ENCODE data around the gene EI24. TPM values are rescaled to one million over a fixed set of nuclear protein-coding genes. Genes with fewer than 3 reads are reported as not detected.
"Not testable (repeated sequence)": the region's sequence is repeated elsewhere in the genome, so short reads cannot be mapped to it uniquely, and the experiment has no call there.

The EI24 gene
- total RNA-seq, 1 experiment from 2014 or later, result 93.1 TPM

DNA sequence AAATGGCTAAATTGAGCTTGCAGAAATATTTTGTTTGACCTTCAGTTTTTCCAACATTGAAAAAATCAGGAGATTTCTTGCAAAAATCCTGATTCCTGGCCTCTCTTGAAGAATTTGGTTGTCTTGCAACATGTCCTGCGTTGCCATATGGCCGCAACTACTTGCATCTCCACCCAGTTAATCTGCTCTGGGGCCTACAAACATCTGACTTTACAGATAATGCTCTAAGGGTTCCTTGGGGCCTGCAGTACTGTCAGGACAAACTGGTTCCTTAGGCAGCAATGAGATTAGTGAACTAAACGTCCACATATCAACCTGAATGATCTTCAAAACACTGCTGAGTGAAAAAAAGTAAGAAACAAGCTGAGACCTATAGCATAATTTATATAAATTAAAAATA, 36.6 kb upstream of the EI24 start:
- POLR2A ChIA-PET, result no interaction called here
- no peak for DNase-seq (ENCODE audit: unreplicated experiment)
- Mint-ChIP-seq H3K36me3 (ENCODE audit: insufficient read depth, unreplicated experiment) (no peaks in the 10 kb centered on the region), H3K27ac (ENCODE audit: low read depth, unreplicated experiment) (no peak overlapping the region), H3K9me3 (ENCODE audit: unreplicated experiment) (no peaks in the 10 kb centered on the region), H3K27me3 (ENCODE audit: insufficient read depth, unreplicated experiment) (no peaks in the 10 kb centered on the region), H3K4me3 (ENCODE audit: unreplicated experiment) (no peak overlapping the region), H3K4me1 (ENCODE audit: insufficient read depth, unreplicated experiment) (peaks cover 4% of the 10 kb centered on the region)
- intact Hi-C loops (cut with micrococcal nuclease), result no loop called here
- TF ChIP-seq, protein P1, sequence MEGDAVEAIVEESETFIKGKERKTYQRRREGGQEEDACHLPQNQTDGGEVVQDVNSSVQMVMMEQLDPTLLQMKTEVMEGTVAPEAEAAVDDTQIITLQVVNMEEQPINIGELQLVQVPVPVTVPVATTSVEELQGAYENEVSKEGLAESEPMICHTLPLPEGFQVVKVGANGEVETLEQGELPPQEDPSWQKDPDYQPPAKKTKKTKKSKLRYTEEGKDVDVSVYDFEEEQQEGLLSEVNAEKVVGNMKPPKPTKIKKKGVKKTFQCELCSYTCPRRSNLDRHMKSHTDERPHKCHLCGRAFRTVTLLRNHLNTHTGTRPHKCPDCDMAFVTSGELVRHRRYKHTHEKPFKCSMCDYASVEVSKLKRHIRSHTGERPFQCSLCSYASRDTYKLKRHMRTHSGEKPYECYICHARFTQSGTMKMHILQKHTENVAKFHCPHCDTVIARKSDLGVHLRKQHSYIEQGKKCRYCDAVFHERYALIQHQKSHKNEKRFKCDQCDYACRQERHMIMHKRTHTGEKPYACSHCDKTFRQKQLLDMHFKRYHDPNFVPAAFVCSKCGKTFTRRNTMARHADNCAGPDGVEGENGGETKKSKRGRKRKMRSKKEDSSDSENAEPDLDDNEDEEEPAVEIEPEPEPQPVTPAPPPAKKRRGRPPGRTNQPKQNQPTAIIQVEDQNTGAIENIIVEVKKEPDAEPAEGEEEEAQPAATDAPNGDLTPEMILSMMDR (IDR thresholded peaks at IDR 0.05; ENCODE audit: unreplicated experiment), result no peak
- CTCF ChIA-PET, result interaction anchor here (0.6 kb wide), 1 partner anchor 34 kb away, joined by 5 read pairs; no protein-coding TSS in a partner anchor
- BruUV-seq (replicated peaks), result no TSS peak

DNA sequence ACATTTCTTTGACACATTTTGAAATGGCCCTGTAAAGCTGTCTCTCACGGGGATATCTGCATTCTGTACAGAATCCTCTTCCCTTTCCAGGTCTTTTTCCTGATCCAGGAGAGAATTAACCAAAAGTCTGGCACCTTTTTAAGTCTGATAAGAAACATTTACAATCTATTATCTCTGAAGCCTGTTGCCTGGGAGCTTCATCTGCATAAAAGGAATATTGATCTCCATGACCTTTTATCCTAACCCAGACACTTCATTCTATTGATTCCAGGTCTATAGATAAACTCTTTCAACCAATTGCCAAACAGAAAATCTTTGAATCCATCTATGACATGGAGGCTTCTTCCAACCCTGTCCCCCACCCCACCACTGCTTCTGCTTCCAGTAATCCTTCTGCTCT, 33.7 kb upstream of the EI24 start:
- Mint-ChIP-seq H3K9me3 (ENCODE audit: unreplicated experiment) (no peaks in the 10 kb centered on the region), H3K27me3 (ENCODE audit: insufficient read depth, unreplicated experiment) (no peaks in the 10 kb centered on the region), H3K4me1 (ENCODE audit: insufficient read depth, unreplicated experiment) (no peaks in the 10 kb centered on the region), H3K36me3 (ENCODE audit: insufficient read depth, unreplicated experiment) (no peaks in the 10 kb centered on the region), H3K4me3 (ENCODE audit: unreplicated experiment) (no peak overlapping the region), H3K27ac (ENCODE audit: low read depth, unreplicated experiment) (no peak overlapping the region)
- intact Hi-C loops (cut with micrococcal nuclease), result no loop called here
- ChIA-PET POLR2A (no interaction called here), CTCF (no interaction called here)
- no TSS peak for BruUV-seq (replicated peaks)
- no peak for DNase-seq (ENCODE audit: unreplicated experiment)
- TF ChIP-seq, protein P1 (IDR thresholded peaks at IDR 0.05; ENCODE audit: unreplicated experiment), result no peak

- BruUV-seq (replicated peaks); H3K27ac Mint-ChIP-seq (ENCODE audit: low read depth, unreplicated experiment); H3K27me3 Mint-ChIP-seq (ENCODE audit: insufficient read depth, unreplicated experiment); intact Hi-C loops (cut with micrococcal nuclease); DNase-seq (ENCODE audit: unreplicated experiment); POLR2A ChIA-PET; H3K4me3 Mint-ChIP-seq (ENCODE audit: unreplicated experiment); H3K9me3 Mint-ChIP-seq (ENCODE audit: unreplicated experiment); CTCF ChIA-PET; H3K36me3 Mint-ChIP-seq (ENCODE audit: insufficient read depth, unreplicated experiment); H3K4me1 Mint-ChIP-seq (ENCODE audit: insufficient read depth, unreplicated experiment): not testable (repeated sequence)
Measured at GRCh38 chr11:125536834-125537233, 32.4 kb upstream of the EI24 start.

DNA sequence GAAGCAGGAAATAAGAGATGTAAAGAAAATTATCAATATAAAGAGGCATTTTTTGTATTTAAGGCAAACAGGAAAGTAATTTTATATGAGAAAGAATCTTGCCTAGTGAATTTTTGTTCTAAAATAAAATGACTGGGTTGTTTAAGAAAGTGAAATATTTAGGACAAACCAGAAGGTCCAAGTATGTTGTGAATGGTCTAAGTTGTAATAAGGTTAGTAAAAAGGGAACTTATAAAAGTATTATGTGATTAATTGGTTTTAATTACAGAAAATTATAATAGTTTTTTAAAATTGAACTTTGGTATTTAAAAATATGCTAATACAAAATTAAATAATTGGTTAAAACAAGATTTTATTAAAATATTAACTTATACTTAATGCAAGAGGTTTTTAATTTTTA, 26.6 kb upstream of the EI24 start:
- Mint-ChIP-seq H3K27me3 (ENCODE audit: insufficient read depth, unreplicated experiment) (no peaks in the 10 kb centered on the region), H3K4me3 (ENCODE audit: unreplicated experiment) (no peak overlapping the region), H3K4me1 (ENCODE audit: insufficient read depth, unreplicated experiment) (no peaks in the 10 kb centered on the region), H3K36me3 (ENCODE audit: insufficient read depth, unreplicated experiment) (no peaks in the 10 kb centered on the region), H3K9me3 (ENCODE audit: unreplicated experiment) (peaks cover 7% of the 10 kb centered on the region), H3K27ac (ENCODE audit: low read depth, unreplicated experiment) (no peak overlapping the region)
- TF ChIP-seq, protein P1 (IDR thresholded peaks at IDR 0.05; ENCODE audit: unreplicated experiment), result no peak
- intact Hi-C loops (cut with micrococcal nuclease), result no loop called here
- no peak for DNase-seq (ENCODE audit: unreplicated experiment)
- no TSS peak for BruUV-seq (replicated peaks)
- CTCF ChIA-PET, result interaction anchor here (0.5 to 0.6 kb wide), 2 partner anchors 26 to 82 kb away, joined by 3 read pairs; partner anchors contain the start of gene CHEK1
- POLR2A ChIA-PET, result no interaction called here

DNA sequence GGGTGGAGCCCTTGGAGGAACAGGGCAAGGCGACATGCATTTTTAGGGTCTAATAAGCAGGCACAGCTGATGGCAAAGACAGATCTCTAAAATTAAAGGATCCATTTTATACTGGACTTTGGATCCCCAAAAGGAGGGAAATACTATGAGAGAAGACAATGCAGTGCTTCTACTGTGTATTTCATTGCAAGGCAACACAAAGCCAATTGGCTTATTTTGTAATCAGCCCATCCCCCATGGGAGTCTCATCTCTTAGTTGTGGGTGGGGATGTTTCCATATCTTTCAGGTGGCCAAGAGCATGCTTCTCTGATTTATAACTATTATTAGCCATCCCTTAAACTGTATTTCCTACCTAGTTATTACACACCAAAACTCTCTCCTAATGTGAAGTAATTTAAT, 18.5 kb upstream of the EI24 start:
- no peak overlapping the region for H3K27ac Mint-ChIP-seq (ENCODE audit: low read depth, unreplicated experiment)
- ChIA-PET POLR2A (no interaction called here), CTCF (no interaction called here)
- no peaks in the 10 kb centered on the region for H3K4me1 Mint-ChIP-seq (ENCODE audit: insufficient read depth, unreplicated experiment)
- no peaks in the 10 kb centered on the region for H3K27me3 Mint-ChIP-seq (ENCODE audit: insufficient read depth, unreplicated experiment)
- no peak for DNase-seq (ENCODE audit: unreplicated experiment)
- intact Hi-C loops (cut with micrococcal nuclease), result no loop called here
- H3K36me3 Mint-ChIP-seq (ENCODE audit: insufficient read depth, unreplicated experiment), result no peaks in the 10 kb centered on the region
- H3K4me3 Mint-ChIP-seq (ENCODE audit: unreplicated experiment), result no peak overlapping the region
- TF ChIP-seq, protein P1 (IDR thresholded peaks at IDR 0.05; ENCODE audit: unreplicated experiment), result no peak
- no TSS peak for BruUV-seq (replicated peaks)
- H3K9me3 Mint-ChIP-seq (ENCODE audit: unreplicated experiment), result peaks cover 25% of the 10 kb centered on the region

Data from MCF 10A (cell line).